Measurements from ENCODE around the gene MYBPC1. TPM values are rescaled to one million over a fixed set of nuclear protein-coding genes. Genes with fewer than 3 reads are reported as not detected.
A peak's percentile ranks its signal among the peaks of the same experiment; 100 is the strongest.
"Not testable (repeated sequence)": the region's sequence is repeated elsewhere in the genome, so short reads cannot be mapped to it uniquely, and the experiment has no call there.

Gene MYBPC1
- total and polyA plus RNA-seq, 9 of the 15 experiments (the other 6 are each of a cell fraction or from before 2014, with no cell fraction given) = not detected

DNA sequence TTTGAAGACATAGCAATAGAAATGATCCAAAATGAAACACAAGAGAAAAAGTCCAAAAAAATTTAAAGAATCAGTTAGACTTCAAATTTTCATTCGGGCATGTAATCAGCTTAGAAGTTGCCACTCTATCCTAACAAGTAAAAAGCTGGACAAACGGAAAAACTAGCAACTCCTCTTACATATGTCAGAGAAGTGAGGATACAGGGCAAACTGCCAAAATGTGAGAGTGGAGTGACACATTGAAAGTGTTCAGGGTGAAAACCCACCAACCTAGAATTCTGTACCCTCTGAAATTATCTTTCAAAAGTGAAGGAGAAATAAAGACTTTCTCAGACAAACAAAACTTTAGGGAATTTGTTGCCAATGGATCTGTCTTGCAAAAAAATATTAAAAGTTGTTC is 60.6 kb downstream of the MYBPC1 start:
- ChIA-PET CTCF (ENCODE audit: low intra/inter-chr PET ratio) (no interaction called here), POLR2A (interaction anchor here (1.1 to 1.4 kb wide), 2 partner anchors 12 to 13 kb away, joined by 4 to 6 read pairs; no protein-coding TSS in a partner anchor)
- H3K9me1 ChIP-seq (ENCODE audit: control insufficient read depth, insufficient read depth, low read length) = no peaks in the 10 kb centered on the region
- H3K36me3 ChIP-seq (ENCODE audit: control insufficient read depth, insufficient read depth, low read length) = no peaks in the 10 kb centered on the region
- no peak overlapping the region for H3K4me3 ChIP-seq
- BruUV-seq (replicated peaks) = no TSS peak
- intact Hi-C loops (cut with micrococcal nuclease) (no loop called here), in situ Hi-C loops (cut with MboI) (no loop called here)
- no peak for TF ChIP-seq ARNT (IDR thresholded peaks at IDR 0.05)
- TF ChIP-seq SMC3 (conservative IDR thresholded peaks at IDR 0.05; ENCODE audit: insufficient read depth, low read depth, low read length) = no peak
- TF ChIP-seq NFIC (IDR thresholded peaks at IDR 0.05) = peak; percentile 52
- peak; percentile 41 for TF ChIP-seq CBX8 (IDR thresholded peaks at IDR 0.05; ENCODE audit: borderline replicate concordance, extremely low read depth, low read depth, low read length, poor library complexity, severe bottlenecking)
- ATAC-seq = no peak
- 0% methylated on average over 2 of the region's 2 CpGs for WGBS (ENCODE audit: insufficient coverage, low coverage, missing lambda C conversion rate)
- H3K4me2 ChIP-seq (ENCODE audit: insufficient read depth, low read length) = no peak overlapping the region
- 0 out of 5 replicates have a peak, but pooled peaks cover 0 to 2% of the 10 kb centered on the region in 2 experiments for H3K4me1 ChIP-seq (replicated peaks in 1 of 2; ENCODE audit: control insufficient read depth in 2 of 2, insufficient read depth in 2 of 2, low read length in 2 of 2)
- no peak overlapping the region for H2AFZ ChIP-seq (ENCODE audit: low read depth, low read length)
- H3K79me2 ChIP-seq (ENCODE audit: control insufficient read depth, insufficient read depth, low read length) = no peaks in the 10 kb centered on the region
- DNase-seq (ENCODE audit: extremely low read depth in 1 of 4, low spot score in 3 of 4) = no peak
- no peaks in the 10 kb centered on the region; a peak in 1 of 5 replicates for H3K27me3 ChIP-seq (ENCODE audit: control insufficient read depth in 2 of 2, insufficient read depth in 2 of 2, low read length in 2 of 2)
- H4K20me1 ChIP-seq (replicated peaks; ENCODE audit: control insufficient read depth, insufficient read depth, low read length) = no peaks in the 10 kb centered on the region
- H3K9ac ChIP-seq (ENCODE audit: insufficient read depth in 1 of 2, low read depth in 2 of 2, low read length in 2 of 2) = no peak overlapping the region
- no peak for FAIRE-seq
- H3K9me3 ChIP-seq (replicated peaks; ENCODE audit: control insufficient read depth, insufficient read depth, low read depth, low read length) = no peaks in the 10 kb centered on the region
- no peak overlapping the region for H3K27ac ChIP-seq (ENCODE audit: extremely low read depth, low read depth, low read length)

DNA sequence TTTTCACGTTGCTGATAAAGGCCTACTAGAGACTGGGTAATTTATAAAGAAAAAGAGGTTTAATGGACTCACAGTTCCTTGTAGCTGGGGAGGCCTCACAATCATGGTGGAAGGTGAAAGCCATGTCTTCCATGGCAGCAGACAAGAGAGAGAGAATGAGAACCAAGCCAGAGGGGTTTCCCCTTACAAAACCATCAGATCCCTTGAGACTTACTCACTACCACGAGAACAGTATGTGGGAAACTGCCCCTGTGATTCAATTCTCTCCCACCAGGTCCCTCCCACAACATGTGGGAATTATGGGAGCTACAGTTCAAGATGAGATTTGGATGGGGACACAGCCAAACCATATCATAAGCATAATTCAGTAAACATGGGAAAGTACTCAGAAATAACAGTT is 65.9 kb downstream of the MYBPC1 start:
- H4K20me1 ChIP-seq (replicated peaks; ENCODE audit: control insufficient read depth, insufficient read depth, low read length); H3K4me1 ChIP-seq (replicated peaks in 1 of 2; ENCODE audit: control insufficient read depth in 2 of 2, insufficient read depth in 2 of 2, low read length in 2 of 2); in situ Hi-C loops (cut with MboI); H3K9me3 ChIP-seq (replicated peaks; ENCODE audit: control insufficient read depth, insufficient read depth, low read depth, low read length); ATAC-seq; H3K36me3 ChIP-seq (ENCODE audit: control insufficient read depth, insufficient read depth, low read length); CTCF ChIA-PET (ENCODE audit: low intra/inter-chr PET ratio); H3K9me1 ChIP-seq (ENCODE audit: control insufficient read depth, insufficient read depth, low read length); H3K4me3 ChIP-seq; H3K79me2 ChIP-seq (ENCODE audit: control insufficient read depth, insufficient read depth, low read length); FAIRE-seq; intact Hi-C loops (cut with micrococcal nuclease); H2AFZ ChIP-seq (ENCODE audit: low read depth, low read length); H3K9ac ChIP-seq (ENCODE audit: insufficient read depth in 1 of 2, low read depth in 2 of 2, low read length in 2 of 2); BruUV-seq (replicated peaks); H3K27ac ChIP-seq (ENCODE audit: extremely low read depth, low read depth, low read length); DNase-seq (ENCODE audit: extremely low read depth in 1 of 4, low spot score in 3 of 4); POLR2A ChIA-PET; H3K27me3 ChIP-seq (ENCODE audit: control insufficient read depth in 2 of 2, insufficient read depth in 2 of 2, low read length in 2 of 2); H3K4me2 ChIP-seq (ENCODE audit: insufficient read depth, low read length): not testable (repeated sequence)
- 7% methylated on average over 2 of the region's 2 CpGs for WGBS (ENCODE audit: insufficient coverage, low coverage, missing lambda C conversion rate)

All from K562 (cell line).